ENCODE measurements around the gene CLP1.
"Not testable (repeated sequence)": the region's sequence is repeated elsewhere in the genome, so short reads cannot be mapped to it uniquely, and the experiment has no call there.

Gene CLP1

GRCh38 chr11:57667117-57667735, 9.7 kb downstream of the CLP1 start:
- peak; percentile 92 for DNase-seq

DNA sequence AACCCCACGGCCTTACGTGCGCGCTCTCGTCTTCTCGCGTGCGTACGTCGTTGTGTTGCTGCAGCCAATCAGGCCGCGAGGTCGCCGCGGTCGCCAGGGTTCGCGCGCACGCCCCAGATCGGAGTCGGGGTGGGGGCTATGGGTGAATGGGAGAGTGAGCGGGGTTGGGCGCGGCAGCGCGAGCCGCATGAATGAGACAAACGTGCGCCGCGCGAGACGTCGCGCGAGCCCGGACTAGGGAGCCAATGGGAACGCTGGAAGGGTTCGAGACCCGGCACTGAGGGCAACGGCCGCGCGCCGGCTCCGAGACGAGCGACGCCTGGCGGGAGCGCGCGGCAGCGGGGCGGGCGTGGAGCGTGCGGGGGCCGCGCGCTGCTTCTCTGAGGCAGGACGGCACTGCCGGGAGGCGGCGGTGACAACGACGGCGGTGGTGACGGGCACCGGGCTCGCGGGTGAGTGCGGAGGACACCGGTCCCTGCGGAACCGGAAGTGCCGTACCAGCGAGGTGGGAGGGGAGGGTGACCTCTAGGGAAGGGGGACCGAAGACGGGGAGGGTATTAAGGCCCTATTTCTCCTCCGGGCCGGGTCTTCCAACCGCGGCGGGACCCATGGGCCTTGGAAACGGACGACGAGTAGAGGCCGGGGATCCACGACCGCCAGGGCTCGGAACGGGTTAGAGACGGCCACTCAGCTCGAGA, 10.3 kb downstream of the CLP1 start, which contains the start of gene ZDHHC5:
ZDHHC5 (plus strand) TSS at position 379 of the 698 bp plus-strand sequence. CDS start 4,977 bp downstream, outside the sequence.
- peak; percentile 92 for DNase-seq

DNA sequence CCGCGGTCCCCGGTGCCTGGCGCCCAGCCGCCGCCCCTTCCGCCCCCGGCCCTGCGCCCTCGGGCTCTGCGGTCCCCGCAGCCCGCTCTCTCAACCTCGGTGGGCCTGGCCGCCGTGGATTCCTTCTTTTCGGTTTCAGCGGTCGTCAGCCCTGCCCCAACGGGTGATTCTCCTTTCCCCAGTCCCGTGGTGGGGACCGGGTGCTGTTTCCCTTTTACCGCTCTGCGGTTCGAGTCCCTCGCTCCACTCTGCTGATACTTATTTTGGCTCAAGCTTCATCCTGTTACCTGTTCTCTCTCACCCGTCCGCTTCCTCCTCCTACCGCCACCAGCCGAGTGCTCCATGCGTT, 10.8 kb downstream of the CLP1 start:
- DNase-seq = no peak

GRCh38 chr11:57674251-57674650, 16.7 kb downstream of the CLP1 start:
- no peak for DNase-seq

DNA sequence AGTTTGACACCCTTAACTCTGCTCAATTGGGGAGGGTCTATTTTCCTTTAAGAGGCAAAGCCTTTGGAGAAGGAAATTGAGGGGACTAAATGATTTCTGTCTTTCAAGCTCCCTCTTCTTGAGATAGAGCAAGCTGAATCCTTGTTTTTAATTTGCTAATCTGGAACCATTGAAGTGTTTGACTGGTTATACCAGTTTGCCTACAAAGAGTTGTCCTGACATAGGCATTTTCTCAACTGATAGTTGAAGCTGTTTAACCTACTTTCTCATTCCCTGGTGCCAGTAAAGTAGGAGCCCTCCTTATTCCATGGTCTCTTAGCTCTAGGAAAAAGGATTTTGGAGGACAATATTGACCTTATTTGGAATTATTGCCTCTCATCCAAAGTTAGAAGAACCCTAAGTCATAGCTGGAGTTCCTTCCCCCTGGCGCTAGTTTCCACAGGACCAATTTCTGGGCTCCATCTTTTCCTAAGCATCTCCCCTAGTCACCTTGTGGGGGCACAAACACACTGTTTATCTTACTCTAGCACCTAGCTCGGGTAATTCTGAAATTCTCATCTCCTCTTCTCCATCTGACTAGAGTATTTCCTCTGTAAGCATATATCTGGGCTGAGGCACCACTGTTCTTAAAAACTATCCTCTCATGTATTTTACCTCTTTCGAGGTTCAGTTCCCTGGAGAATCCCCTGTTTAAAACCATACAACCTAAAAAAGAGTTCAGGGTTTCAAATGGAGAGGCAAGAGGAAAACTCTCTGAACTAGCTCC, 17.8 kb downstream of the CLP1 start:
- no peak for DNase-seq

DNA sequence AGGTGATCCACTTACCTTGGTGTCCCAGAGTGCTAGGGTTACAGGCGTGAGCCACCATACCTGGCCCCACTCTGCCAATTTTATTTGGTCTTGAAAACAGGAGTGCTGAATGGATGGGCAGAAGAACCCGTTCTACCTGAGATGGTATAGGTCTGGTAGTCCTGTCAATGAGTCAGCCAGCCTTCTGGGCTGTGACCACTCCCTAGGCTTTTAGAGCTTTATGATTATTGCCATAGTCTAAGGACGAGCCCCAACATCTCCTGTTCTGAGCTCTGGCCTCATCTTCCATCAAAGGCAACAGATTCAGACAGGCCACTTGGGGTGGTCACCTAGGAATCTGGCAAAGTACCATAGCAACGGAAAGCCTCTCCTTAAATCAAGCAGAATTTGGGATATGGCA, 21.8 kb downstream of the CLP1 start:
- no peak for DNase-seq

DNA sequence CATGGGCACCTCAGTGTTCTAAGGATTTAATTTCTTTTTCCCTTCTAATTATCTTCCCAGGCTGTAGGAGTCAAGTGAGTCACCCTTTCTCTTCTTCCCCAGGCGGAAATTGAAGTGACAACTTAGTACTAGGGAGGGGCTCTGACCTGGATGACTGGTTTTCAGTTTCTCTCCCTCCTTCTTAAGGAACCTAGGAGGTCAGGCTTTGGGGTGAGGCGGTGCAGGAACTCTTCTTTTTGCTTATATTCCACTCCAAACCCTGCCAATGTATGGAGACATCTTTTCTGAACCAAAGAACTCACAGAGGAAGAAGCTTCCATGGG, 23.0 kb downstream of the CLP1 start:
- no peak for DNase-seq

DNA sequence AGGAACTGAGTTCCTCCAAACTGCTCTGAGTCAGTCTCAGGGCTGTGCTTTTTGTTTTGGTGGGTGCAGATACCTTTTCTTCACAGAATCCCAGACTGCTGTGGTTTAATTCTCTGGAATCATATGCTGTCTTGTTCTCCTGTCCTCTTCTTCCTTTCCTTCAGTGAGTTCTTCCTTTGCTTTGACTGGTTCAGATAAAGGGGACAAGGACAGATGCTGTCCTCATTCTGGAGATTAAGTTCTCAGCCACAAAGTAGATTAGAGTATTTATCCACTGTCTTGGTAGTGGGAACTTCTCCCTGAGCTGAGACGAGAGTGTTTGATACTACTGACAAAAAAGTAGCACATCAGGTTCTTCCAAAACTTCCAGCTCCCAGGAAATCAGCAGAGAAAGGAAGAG, 23.6 kb downstream of the CLP1 start:
- DNase-seq = no peak

GRCh38 chr11:57690474-57690873, 32.9 kb downstream of the CLP1 start:
- DNase-seq = not testable (repeated sequence)

GRCh38 chr11:57698843-57699365, 41.3 kb downstream of the CLP1 start:
- no peak for DNase-seq

GRCh38 chr11:57699813-57700212, 42.3 kb downstream of the CLP1 start:
- no peak for DNase-seq

DNA sequence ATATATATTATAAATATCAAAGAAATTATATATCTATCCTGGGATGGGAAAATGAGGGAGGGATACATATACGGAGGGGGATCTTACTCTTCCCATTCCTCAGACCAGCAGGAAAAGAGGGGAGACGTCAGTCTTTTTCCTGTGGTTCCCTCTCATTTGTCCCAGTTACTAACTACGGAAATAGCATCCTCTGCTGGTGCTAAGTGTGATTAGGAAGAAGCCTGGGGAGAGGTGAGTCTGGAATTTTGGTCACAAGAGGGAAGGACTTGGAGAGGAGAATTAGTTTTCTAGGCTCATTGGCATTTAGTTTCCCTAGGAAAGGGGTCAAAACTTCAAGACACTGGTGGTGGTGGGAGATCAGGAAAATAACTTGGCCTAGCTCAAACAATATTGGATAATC, 42.9 kb downstream of the CLP1 start:
- DNase-seq = no peak

GRCh38 chr11:57703341-57703740, 45.8 kb downstream of the CLP1 start:
- DNase-seq = no peak

DNA sequence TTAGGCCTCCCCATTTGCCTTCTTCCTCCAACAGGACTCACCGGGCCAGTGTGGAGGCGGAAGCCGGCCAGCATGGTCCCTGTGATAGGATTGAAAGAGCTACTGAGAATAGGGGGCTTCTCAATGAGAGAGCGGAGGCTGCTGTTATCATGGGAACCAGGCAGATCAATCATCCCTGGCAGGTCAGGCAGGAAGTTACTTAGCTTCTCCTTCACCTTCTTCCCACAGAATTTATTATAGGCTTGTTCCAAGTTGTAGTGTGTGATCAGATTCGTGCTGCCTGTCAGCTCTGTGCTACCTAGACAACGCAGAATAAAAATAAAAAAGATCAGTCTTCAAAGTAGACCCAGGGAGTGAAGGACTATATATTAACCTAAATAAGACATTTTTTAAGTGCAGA, 47.4 kb downstream of the CLP1 start:
- no peak for DNase-seq

DNA sequence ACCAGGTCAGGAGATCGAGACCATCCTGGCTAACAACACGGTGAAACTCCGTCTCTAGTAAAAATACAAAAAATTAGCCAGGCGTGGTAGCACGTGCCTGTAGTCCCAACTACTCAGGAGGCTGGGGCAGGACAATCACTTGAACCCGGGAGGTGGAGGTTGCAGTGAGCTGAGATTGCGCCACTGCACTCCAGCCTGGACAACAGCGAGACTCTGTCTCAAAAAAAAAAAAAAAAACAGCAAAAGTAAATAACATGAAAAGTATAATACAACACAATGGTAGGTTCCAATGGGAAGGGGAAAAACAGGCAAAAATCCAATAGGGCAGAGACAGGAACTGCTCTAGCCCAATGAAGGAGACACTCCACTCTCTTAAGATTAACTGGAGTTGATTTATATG, 47.9 kb downstream of the CLP1 start:
- DNase-seq = not testable (repeated sequence)

GRCh38 chr11:57709802-57710367, 52.3 kb downstream of the CLP1 start:
- no peak for DNase-seq
